Prostate gland (tissue), 2 donors: ENCODE data around the gene TOX3.

ENCODE experiments used
- POLR2A ChIP-seq: fragments of 450-650 bp; IDR thresholded peaks from one replicate; pipeline ENCODE4 v1.6.1; 2016; ENCODE audit warnings: antibody characterized with exemption, mild to moderate bottlenecking
- POLR2AphosphoS5 ChIP-seq: sonication (generic); formaldehyde crosslinking; IDR thresholded peaks from one replicate; pipeline ENCODE4 v1.6.1; 2017; ENCODE audit warnings: antibody characterized with exemption
- TF ChIP-seq, protein P1 (sequence below), 4 experiments: fragments of 200-600 bp in 2 of 4; fragments of 450-650 bp in 2 of 4; sonication (generic) in 2 of 4; IDR thresholded peaks; 1 replicate in 3 of 4; 2 replicates in 1 of 4; pipeline ENCODE4 v1.5.1; 2016 to 2019; ENCODE audit warnings: antibody characterized with exemption in 4 of 4, mild to moderate bottlenecking in 2 of 4, moderate library complexity in 2 of 4

- TF ChIP-seq, protein P1, sequence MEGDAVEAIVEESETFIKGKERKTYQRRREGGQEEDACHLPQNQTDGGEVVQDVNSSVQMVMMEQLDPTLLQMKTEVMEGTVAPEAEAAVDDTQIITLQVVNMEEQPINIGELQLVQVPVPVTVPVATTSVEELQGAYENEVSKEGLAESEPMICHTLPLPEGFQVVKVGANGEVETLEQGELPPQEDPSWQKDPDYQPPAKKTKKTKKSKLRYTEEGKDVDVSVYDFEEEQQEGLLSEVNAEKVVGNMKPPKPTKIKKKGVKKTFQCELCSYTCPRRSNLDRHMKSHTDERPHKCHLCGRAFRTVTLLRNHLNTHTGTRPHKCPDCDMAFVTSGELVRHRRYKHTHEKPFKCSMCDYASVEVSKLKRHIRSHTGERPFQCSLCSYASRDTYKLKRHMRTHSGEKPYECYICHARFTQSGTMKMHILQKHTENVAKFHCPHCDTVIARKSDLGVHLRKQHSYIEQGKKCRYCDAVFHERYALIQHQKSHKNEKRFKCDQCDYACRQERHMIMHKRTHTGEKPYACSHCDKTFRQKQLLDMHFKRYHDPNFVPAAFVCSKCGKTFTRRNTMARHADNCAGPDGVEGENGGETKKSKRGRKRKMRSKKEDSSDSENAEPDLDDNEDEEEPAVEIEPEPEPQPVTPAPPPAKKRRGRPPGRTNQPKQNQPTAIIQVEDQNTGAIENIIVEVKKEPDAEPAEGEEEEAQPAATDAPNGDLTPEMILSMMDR (IDR thresholded peaks at IDR 0.05) = no peak
- no peak for TF ChIP-seq POLR2A
- TF ChIP-seq POLR2AphosphoS5 = no peak
These were observed 147.8 kb downstream of the TOX3 start for GRCh38 chr16:52399116-52399515.
